AG20443 (cell line): ENCODE data around the gene QKI.
"Not testable (repeated sequence)": the region's sequence is repeated elsewhere in the genome, so short reads cannot be mapped to it uniquely, and the experiment has no call there.

Source experiments
- DNase-seq: peaks from one replicate; pipeline ENCODE4 v3.0.0; 2012; ENCODE audit warnings: low spot score, mixed read lengths

The QKI gene

GRCh38 chr6:163414946-163415619 is 565 bp downstream of the QKI start:
- DNase-seq, result peak; percentile 64

DNA sequence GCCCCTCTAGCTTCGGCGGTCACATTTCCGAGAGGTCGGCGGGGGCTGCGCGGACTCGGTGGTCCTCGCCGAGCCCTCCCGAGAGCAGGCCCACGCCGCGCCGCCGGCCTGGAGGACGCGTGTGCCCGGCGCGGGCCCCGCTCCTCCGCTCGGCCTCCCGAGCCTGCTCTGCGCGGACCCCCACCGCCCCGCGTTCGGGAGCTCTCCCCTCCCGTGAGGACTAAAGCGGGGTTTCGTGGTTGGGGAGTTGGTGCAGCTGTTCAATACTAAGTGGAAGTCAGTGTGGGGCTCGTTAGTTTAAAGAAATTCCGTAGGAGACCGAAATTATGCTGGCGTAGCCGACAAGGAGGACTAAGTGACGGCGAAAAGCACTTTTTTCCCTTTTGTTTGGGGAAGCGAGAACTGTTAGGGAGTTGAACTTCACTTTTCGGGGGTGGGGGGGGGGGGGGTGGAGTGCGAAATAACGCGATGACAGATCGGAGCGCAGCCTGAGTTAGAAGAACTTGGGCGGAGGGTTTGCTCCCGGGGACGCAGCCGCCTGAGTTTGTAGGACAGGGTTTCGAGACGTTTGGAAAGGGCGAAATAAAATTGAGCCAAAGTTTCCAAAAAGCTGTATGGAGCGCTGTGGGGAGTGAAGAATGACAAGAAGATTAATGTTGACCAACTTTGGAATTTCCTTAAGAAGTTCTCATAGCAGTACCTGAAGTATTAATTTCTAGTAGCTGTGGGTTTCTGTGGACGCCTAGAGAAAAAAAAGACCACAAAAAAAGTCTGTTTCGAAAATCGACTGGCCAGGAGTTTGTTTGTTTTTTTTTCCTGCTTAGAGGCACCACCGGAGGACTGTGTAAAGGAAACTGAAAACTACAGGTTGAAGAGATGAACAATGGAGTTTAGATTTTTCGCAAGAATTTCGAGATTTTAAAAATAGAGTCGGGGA is 1.4 kb downstream of the QKI start:
- peak; percentile 59 for DNase-seq

DNA sequence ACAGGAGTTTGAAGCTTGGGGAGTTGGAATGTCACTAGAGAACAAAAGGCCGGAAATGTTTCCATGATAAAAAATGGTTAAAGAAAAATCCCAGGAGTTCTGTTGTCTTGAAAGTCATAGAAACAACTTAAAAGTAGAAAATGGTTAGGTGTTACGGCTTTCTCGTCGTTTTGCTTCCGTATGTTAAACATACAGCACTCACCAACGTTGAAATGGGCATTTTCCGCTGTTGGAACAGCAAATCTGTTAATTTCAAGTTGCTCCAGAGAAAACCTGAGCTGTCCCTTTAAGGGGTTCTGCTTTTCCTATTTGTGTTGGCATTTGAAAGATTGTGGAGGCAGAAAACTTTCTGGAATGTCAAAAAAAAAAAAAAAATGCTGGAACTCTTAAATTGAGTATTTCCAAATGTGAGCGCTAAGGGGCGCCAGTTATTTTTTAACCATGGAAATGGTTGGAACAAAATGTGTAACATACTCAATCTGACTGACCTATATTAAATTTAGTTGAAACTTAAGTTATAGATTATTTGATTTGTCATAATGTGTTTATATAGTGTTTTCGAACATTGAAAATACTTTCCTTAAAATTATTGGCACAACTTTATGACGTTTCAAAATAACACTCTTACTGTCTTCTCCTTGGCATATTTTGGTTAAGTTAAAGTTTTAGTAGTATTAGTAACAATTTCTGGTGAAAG is 2.2 kb downstream of the QKI start:
- peak; percentile 51 for DNase-seq

GRCh38 chr6:163417595-163417994 is 3.1 kb downstream of the QKI start:
- DNase-seq, result no peak

DNA sequence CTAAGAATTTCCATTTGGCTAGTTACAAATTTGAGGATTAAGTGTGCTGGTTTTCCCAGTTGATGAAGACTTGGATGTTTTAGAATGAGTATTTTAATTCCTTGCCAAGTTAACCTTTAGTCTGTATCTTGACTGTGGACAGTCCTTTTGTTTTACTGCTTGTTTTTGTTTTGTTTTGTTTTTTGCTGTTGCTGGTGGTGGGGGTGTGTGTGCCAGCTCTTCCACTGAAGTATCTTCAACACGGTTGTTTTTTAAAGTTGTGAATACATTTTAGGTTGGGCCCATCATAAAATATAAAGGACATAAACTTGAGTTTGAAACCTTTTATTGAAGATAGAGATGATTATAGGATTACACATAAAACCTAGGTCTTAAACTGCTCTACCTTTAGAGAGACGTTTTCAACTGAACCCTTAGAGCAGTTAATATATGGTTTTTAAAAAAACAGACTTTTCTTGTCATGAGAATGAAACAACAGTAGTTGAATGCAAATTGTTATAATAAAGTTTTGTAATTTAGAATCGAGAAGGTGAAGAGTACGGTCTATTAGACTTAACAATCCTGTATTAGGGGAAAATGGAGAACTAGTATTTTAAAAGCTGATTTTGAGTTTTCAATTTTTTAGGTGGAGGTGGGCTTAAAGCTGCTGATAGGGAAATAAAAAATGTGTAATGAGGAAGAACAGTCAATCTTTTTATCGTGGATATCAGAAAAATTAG is 4.0 kb downstream of the QKI start:
- DNase-seq, result no peak

DNA sequence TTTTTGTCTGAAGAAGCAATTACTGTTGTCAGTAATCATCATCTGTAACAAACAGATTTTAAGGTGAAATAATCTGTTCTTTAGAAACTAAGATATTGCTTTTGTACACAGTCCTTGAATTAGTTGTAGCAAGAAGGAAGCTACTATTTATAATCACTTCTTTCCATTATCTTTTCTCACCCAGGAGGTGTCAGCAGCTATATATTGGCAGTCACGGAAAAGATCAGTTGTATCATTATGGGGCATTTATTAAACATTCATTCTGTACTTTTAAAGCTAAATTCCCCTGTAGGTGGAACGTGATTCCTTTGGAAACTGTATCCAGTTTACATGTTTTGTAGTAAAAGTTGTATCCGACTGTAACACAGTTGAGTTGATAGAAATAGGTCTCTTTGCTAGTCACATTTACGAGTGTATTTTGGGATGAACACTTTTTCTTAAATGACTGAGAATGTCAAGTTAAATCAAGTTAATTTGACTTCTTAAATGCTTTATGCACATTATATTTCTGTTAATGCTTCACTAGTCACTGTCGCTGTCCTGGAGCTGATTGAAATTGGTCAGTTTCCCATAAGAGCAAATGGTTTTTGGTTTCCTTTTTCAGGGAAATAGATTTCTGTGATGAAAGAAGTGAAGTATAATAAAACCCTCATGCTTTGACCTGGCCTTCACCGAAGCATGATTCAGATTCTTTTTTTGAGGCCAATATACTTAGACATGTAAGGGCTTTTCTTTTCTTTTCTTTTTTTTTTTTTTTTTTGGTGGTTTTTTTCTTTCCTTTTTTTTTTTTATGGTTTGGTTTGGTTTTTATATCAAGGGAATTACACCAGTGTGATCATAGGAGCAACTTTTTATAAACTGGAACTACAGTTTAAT is 5.1 kb downstream of the QKI start:
- DNase-seq, result no peak

DNA sequence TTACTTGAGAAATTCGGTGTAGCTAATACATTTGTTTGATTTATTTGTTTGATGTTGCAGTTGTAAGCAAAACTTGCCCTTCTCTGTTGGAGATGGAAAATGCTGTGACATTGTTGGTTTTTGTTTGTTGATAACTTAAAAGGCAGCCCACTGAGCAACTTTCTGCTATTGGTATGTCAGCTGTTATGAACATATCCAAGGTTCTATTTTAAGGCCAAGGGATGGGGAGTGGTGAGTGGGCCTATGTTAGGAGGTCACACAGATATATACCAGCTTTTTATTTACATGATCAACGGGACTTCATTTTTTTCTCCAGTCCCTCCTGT is 5.7 kb downstream of the QKI start:
- no peak for DNase-seq

GRCh38 chr6:163422550-163422949 is 8.0 kb downstream of the QKI start:
- DNase-seq, result no peak

DNA sequence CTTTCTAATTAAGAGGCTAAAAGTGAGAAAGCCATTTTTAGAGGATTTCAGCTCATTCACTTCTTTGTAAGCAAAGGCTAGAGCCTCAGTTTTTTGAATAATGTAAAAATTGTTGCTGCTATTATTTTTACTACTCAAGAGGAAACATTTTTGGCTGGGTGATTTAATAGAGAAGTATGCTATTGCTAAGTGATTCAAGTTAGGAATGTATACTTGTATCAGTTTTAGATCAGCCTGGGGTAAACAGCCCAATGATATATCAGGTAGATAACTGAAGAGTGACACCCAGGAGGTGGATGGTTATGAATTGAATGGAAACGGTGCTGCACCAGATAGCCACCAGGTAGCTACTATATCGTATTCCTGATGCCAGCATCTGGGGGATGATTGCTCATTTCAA is 9.2 kb downstream of the QKI start:
- DNase-seq, result no peak

- DNase-seq, result peak; percentile 51
Observed at GRCh38 chr6:163427498-163428254, 13.2 kb downstream of the QKI start.

DNA sequence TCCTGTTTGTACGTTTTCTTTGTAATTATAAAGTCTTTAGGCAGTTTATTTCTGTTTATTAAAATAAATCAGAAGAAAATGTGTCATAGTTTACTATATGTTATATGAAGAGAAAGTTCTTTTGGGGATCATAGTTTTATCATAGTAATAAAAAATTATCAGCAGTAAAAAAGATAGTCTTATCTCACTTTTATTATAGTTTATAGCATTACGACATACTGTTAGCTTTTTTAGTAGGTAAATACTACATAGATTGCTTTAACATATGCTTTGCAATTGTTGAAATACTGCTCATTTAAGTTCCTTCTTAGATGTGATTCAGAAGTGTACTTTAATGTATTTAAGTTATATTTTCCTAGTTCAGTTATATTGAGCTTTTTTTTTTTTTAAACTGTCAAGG is 13.9 kb downstream of the QKI start:
- no peak for DNase-seq

- DNase-seq, result no peak
Observed at GRCh38 chr6:163429858-163430448, 15.4 kb downstream of the QKI start.

GRCh38 chr6:163432300-163432699 is 17.8 kb downstream of the QKI start:
- DNase-seq, result no peak

DNA sequence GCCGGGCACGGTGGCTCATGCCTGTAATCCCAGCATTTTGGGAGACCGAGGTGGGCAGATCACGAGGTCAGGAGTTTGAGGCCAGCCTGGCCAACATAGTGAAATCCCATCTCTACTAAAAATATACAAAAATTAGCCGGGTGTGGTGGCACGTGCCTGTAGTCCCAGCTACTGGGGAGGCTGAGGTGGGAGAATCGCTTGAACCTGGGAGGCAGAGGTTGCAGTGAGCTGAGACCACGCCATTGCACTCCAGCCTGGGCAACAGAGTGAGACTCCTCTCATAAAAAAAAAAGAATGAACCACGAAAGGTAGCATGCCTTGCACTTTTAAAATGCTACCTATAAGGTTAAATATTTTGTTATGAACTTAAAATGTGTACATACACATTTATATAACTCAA is 19.0 kb downstream of the QKI start:
- not testable (repeated sequence) for DNase-seq

DNA sequence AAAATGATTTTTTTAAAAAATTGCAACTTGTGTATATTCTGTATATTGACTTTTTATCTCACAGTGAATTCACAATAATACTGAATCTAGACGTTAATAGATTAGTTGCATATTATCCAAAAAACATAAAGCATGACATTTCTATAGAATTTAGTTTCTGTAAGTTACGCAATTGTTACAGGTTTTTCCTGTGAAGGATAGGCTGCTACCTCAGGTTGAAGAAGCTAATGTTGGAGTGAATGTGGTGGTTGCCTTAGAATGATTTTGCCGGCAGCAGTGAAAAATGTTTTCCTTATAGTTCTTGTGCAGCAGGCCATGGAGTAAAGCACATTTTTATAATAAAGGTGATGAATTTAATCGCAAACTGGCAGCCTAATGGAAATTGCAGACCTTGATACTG is 20.5 kb downstream of the QKI start:
- DNase-seq, result no peak

DNA sequence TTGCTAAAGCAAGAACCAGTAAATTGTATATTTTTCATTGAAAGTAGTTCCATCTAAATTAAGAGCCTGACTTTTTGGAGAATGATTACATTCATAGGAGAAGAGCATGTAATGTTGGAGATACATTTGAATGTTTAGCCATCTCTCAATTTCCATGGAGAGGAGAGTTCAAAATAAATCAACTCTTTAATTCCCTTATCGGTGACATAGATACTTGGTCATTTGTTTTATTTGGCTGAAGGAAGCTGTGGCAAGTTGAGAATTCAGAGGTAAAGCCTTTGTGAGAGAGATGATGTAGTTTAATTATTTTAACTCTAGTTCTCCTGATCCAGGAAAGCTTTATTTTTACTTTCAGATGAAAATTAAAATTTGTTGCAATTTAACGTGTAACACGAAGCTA is 22.3 kb downstream of the QKI start:
- DNase-seq, result no peak

- DNase-seq, result no peak
Observed at GRCh38 chr6:163437466-163437865, 22.9 kb downstream of the QKI start.

- no peak for DNase-seq
Observed at GRCh38 chr6:163438298-163438939, 23.9 kb downstream of the QKI start.

GRCh38 chr6:163438940-163439335 is 24.4 kb downstream of the QKI start:
- DNase-seq, result no peak

GRCh38 chr6:163439390-163439789 is 24.9 kb downstream of the QKI start:
- DNase-seq, result not testable (repeated sequence)
